NOMO-1 treated with DMSO at 0.1 percent for 48 hours (cell line): ENCODE data around the gene ZNF714.
"Not testable (repeated sequence)": the region's sequence is repeated elsewhere in the genome, so short reads cannot be mapped to it uniquely, and the experiment has no call there.

Experiments
- DNase-seq: peaks from one replicate; lab custom pipeline; 2025; ENCODE audit not compliant: unreplicated experiment; lab: John Stamatoyannopoulos, UW

ZNF714 gene

GRCh38 chr19:21130097-21130775, 48.2 kb downstream of the ZNF714 start:
- DNase-seq: no peak

- no peak for DNase-seq
Measured at GRCh38 chr19:21133633-21134032, 51.6 kb downstream of the ZNF714 start.

- peak; percentile 3 for DNase-seq
Measured at GRCh38 chr19:21134934-21135366, 52.9 kb downstream of the ZNF714 start.

- no peak for DNase-seq
Measured at GRCh38 chr19:21135433-21135832, 53.4 kb downstream of the ZNF714 start.

- no peak for DNase-seq
Measured at GRCh38 chr19:21138130-21138529, 56.1 kb downstream of the ZNF714 start.

- not testable (repeated sequence) for DNase-seq
Measured at GRCh38 chr19:21141006-21141405, 59.0 kb downstream of the ZNF714 start.

GRCh38 chr19:21141787-21142464, 59.9 kb downstream of the ZNF714 start, which contains the start of gene ZNF431:
TSS of gene ZNF431 (plus strand) at chr19:21142040. CDS start at chr19:21142184, 144 bp downstream.
- peak; percentile 96 for DNase-seq

- DNase-seq: no peak
Measured at GRCh38 chr19:21143428-21143827, 61.4 kb downstream of the ZNF714 start.

- no peak for DNase-seq
Measured at GRCh38 chr19:21143854-21144253, 61.9 kb downstream of the ZNF714 start.

GRCh38 chr19:21147540-21147939, 65.5 kb downstream of the ZNF714 start:
- DNase-seq: no peak

GRCh38 chr19:21148681-21149080, 66.7 kb downstream of the ZNF714 start:
- no peak for DNase-seq

- no peak for DNase-seq
Measured at GRCh38 chr19:21149877-21150276, 67.9 kb downstream of the ZNF714 start.

- DNase-seq: no peak
Measured at GRCh38 chr19:21151460-21151859, 69.5 kb downstream of the ZNF714 start.

GRCh38 chr19:21158523-21159135, 76.6 kb downstream of the ZNF714 start:
- no peak for DNase-seq

GRCh38 chr19:21164541-21164940, 82.5 kb downstream of the ZNF714 start:
- DNase-seq: no peak

GRCh38 chr19:21166436-21166835, 84.4 kb downstream of the ZNF714 start:
- DNase-seq: no peak
